K562 (cell line): ENCODE measurements around the gene FYB1. TPM values are rescaled to one million over a fixed set of nuclear protein-coding genes. Genes with fewer than 3 reads are reported as not detected.

Experiments
- ATAC-seq: fragments of 200-7000 bp; cut with Tn5 transposase; 3 replicates; pipeline ENCODE4 v1.9.1; 2020; ENCODE audit warnings: moderate library complexity
- BruUV-seq: library from RNA; stranded (reverse); fragments of 400-500 nt; replicated peaks from 2 replicates; lab custom pipeline; 2021; lab: Mats Ljungman, UMichigan
- CTCF ChIA-PET: fragments of 300-600 bp; formaldehyde crosslinking; extraction: SDS; loops from one replicate; lab custom pipeline; 2021; ENCODE audit warnings: low intra/inter-chr PET ratio; lab: Yijun Ruan, JAX
- POLR2A ChIA-PET: fragments of 300-600, 350-650 bp; sonication (Branson Sonifier 250); formaldehyde crosslinking; extraction: SDS; loops from one replicate; lab custom pipeline; 2021; ENCODE audit warnings: antibody characterized with exemption, inconsistent platforms; lab: Yijun Ruan, JAX
- DNase-seq, 4 experiments: peaks; one replicate each; pipeline versions ENCODE4 v3.0.0 to v3.0.0-alpha.2; 2011 to 2018; ENCODE audit warnings: low spot score in 3 of 4, mixed read lengths in 3 of 4; ENCODE audit errors: extremely low read depth in 1 of 4
- FAIRE-seq: peaks from 2 replicates; lab custom pipeline; 2011; peaks lifted over from hg19 to GRCh38; lab: Jason Lieb, UNC
- H2AFZ ChIP-seq: 2 replicates; pipeline ENCODE4 v1.6.0; 2011; ENCODE audit warnings: low read depth, low read length, control low read depth, inconsistent platforms
- H3K27ac ChIP-seq: fragments of 200-600 bp; 3 replicates; pipeline ENCODE4 v1.8.0; 2011; ENCODE audit warnings: low read depth, mild to moderate bottlenecking, control low read depth, inconsistent platforms, low read length, moderate library complexity, mixed read lengths; ENCODE audit errors: extremely low read depth
- H3K27me3 ChIP-seq, 2 experiments: fragments of 300-600 bp in 1 of 2; 2 replicates in 1 of 2; 3 replicates in 1 of 2; pipeline versions ENCODE4 v1.6.0 to v1.8.0; 2011; ENCODE audit warnings: inconsistent platforms in 2 of 2, low read length in 2 of 2, mild to moderate bottlenecking in 1 of 2, mixed read lengths in 1 of 2, moderate library complexity in 1 of 2; ENCODE audit not compliant: control insufficient read depth in 2 of 2, insufficient read depth in 2 of 2
- H3K36me3 ChIP-seq: fragments of 300-600 bp; 3 replicates; pipeline ENCODE4 v1.8.0; 2011; ENCODE audit warnings: mild to moderate bottlenecking, low read length, inconsistent platforms; ENCODE audit not compliant: control insufficient read depth, insufficient read depth
- H3K4me1 ChIP-seq, 2 experiments: fragments of 200-600 bp in 1 of 2; replicated peaks in 1 of 2; 2 replicates in 1 of 2; 3 replicates in 1 of 2; pipeline versions ENCODE4 v1.5.1 to v1.8.0; 2011; ENCODE audit warnings: inconsistent platforms in 2 of 2, low read length in 2 of 2, mild to moderate bottlenecking in 1 of 2, mixed read lengths in 1 of 2, moderate library complexity in 1 of 2; ENCODE audit not compliant: control insufficient read depth in 2 of 2, insufficient read depth in 2 of 2
- H3K4me2 ChIP-seq: 2 replicates; pipeline ENCODE4 v1.6.1; 2011; ENCODE audit warnings: low read length, control low read depth, inconsistent platforms, mixed read lengths; ENCODE audit not compliant: insufficient read depth
- H3K4me3 ChIP-seq: fragments of 200-600 bp; sonication (generic), shearing (Covaris generic); 2 replicates; pipeline ENCODE4 v1.5.1; 2016; ENCODE audit warnings: control low read depth, inconsistent platforms
- H3K79me2 ChIP-seq: fragments of 200-600 bp; 3 replicates; pipeline ENCODE4 v1.8.0; 2011; ENCODE audit warnings: low read length, inconsistent platforms; ENCODE audit not compliant: control insufficient read depth, insufficient read depth
- H3K9ac ChIP-seq, 2 experiments: 2 replicates each; pipeline versions ENCODE4 v1.6.0 to v1.6.1; 2011; ENCODE audit warnings: low read depth in 2 of 2, low read length in 2 of 2, control low read depth in 1 of 2, inconsistent platforms in 1 of 2, mild to moderate bottlenecking in 1 of 2, mixed read lengths in 1 of 2; ENCODE audit not compliant: insufficient read depth in 1 of 2
- H3K9me1 ChIP-seq: one replicate; pipeline ENCODE4 v1.6.0; 2011; ENCODE audit warnings: inconsistent platforms, mild to moderate bottlenecking, low read length, moderate library complexity; ENCODE audit not compliant: control insufficient read depth, insufficient read depth
- H3K9me3 ChIP-seq: replicated peaks from 2 replicates; pipeline ENCODE4 v1.5.1; 2011; ENCODE audit warnings: low read depth, low read length, inconsistent platforms; ENCODE audit not compliant: control insufficient read depth, insufficient read depth
- H4K20me1 ChIP-seq: replicated peaks from 2 replicates; pipeline ENCODE4 v1.6.1; 2011; ENCODE audit warnings: low read length, inconsistent platforms, mixed read lengths; ENCODE audit not compliant: control insufficient read depth, insufficient read depth
- PBX2 ChIP-seq, 2 experiments: IDR thresholded peaks in 1 of 2; conservative IDR thresholded peaks in 1 of 2; 2 replicates each; pipeline ENCODE4 v1.6.1; 2016; ENCODE audit warnings: low read depth in 2 of 2, mild to moderate bottlenecking in 1 of 2, missing compliant biosample characterization in 1 of 2, missing genetic modification characterization in 1 of 2, moderate library complexity in 1 of 2
- RFX5 ChIP-seq: IDR thresholded peaks from 2 replicates; pipeline ENCODE4 v1.6.1; 2011; ENCODE audit warnings: low read depth, mild to moderate bottlenecking, improper control_type of control experiment, low read length
- ZNF316 ChIP-seq: fragments of 450-650 bp; IDR thresholded peaks from 2 replicates; pipeline ENCODE4 v1.6.1; 2016
- ZNF592 ChIP-seq: fragments of 450-650 bp; IDR thresholded peaks from 2 replicates; pipeline ENCODE4 v1.6.1; 2017; ENCODE audit warnings: antibody characterized with exemption, mild to moderate bottlenecking
- WGBS: fragments of 100-300 bp; shearing (Covaris generic); methylation state at CpG from one replicate; pipeline ENCODE4 v1.1.6; 2016; ENCODE audit warnings: low coverage, mixed read lengths; ENCODE audit not compliant: insufficient coverage; ENCODE audit errors: missing lambda C conversion rate; 5-methylcytosine and 5-hydroxymethylcytosine counted together
- in situ Hi-C: fragments of 300-500 bp; cut with MboI; formaldehyde crosslinking; loops from 4 replicates; pipeline ENCODE4 v1.15.0; 2018; ENCODE audit warnings: inconsistent platforms, mixed read lengths
- intact Hi-C: fragments of 100-400 bp; cut with micrococcal nuclease; formaldehyde crosslinking; loops from 2 replicates; pipeline ENCODE4 v1.14.2; 2022
- polyA plus RNA-seq, 8 experiments: library from polyadenylated mRNA; depleted of rRNA in 4 of 8; stranded (reverse) in 5 of 8; unstranded in 3 of 8; fragments of >200 nt; fragmentation: Nextera tagmentation in 2 of 8; fragmentation: Illumina TruSeq in 1 of 8; extraction: Ambion mirVana in 2 of 8; extraction: Trizol in 1 of 8; gene quantifications; 2 replicates each; pipeline versions ENCODE4 v1.2.1 to v1.2.3, GENCODE V29; 2011 to 2014; ENCODE audit warnings: inconsistent platforms in 1 of 8, missing spikeins in 1 of 8
- total RNA-seq, 7 experiments: library from RNA; depleted of rRNA in 6 of 7; stranded (reverse); fragments of >200 nt in 6 of 7; fragmentation: Illumina TruSeq in 2 of 7; extraction: Trizol in 2 of 7; gene quantifications; 2 replicates each; pipeline versions ENCODE4 v1.2.1 to v1.2.3, GENCODE V29; 2011 to 2021; ENCODE audit warnings: low replicate concordance in 1 of 7
- TF ChIP-seq, protein P1 (sequence below): fragments of 200-400 bp; formaldehyde crosslinking; IDR thresholded peaks from 2 replicates; pipeline ENCODE4 v1.6.1; 2017; ENCODE audit warnings: mild to moderate bottlenecking, low read depth, low read length, moderate library complexity
- TF ChIP-seq, protein P2 (sequence below): fragments of 250-450 bp; sonication (Bioruptor Pico); IDR thresholded peaks from 2 replicates; pipeline ENCODE4 v1.4.0; 2020; ENCODE audit warnings: mild to moderate bottlenecking, moderate library complexity

The FYB1 gene
- total and polyA plus RNA-seq, 9 of the 15 experiments (the other 6 are each of a cell fraction or from before 2014, with no cell fraction given): 4.7 to 31.5 (median 9.7) TPM

DNA sequence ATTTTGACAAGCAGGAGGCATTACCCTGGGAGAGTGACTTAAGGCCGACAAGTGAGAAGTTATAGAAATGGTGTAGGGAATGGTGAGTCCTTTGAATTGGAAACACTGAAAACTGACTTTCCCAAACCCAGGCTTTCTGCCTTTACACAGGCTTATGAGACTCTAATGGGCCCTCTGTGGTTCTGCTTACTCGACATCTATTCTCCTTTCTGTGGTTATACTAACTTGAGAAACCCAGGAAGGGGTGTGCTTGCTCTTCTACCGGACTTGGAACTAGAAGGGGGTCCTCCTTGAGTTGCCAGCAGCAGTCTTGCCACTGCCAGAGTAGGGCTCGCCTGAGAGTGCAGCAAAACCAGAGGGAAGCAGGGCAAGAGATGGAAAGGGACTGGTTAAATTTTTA is 63.3 kb downstream of the FYB1 start:
- CTCF ChIA-PET: interaction anchor here (1.0 kb wide), 2 partner anchors 9 to 127 kb away, joined by 3 read pairs; no protein-coding TSS in a partner anchor
- no peak for DNase-seq
- TF ChIP-seq, protein P1, sequence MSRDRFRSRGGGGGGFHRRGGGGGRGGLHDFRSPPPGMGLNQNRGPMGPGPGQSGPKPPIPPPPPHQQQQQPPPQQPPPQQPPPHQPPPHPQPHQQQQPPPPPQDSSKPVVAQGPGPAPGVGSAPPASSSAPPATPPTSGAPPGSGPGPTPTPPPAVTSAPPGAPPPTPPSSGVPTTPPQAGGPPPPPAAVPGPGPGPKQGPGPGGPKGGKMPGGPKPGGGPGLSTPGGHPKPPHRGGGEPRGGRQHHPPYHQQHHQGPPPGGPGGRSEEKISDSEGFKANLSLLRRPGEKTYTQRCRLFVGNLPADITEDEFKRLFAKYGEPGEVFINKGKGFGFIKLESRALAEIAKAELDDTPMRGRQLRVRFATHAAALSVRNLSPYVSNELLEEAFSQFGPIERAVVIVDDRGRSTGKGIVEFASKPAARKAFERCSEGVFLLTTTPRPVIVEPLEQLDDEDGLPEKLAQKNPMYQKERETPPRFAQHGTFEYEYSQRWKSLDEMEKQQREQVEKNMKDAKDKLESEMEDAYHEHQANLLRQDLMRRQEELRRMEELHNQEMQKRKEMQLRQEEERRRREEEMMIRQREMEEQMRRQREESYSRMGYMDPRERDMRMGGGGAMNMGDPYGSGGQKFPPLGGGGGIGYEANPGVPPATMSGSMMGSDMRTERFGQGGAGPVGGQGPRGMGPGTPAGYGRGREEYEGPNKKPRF: no peak
- peak; percentile 39; the same call in 1 of the 2 replicates for TF ChIP-seq ZNF316
- no peak for TF ChIP-seq RFX5
- peak; percentile 38; the same call in 1 of the 2 replicates for TF ChIP-seq ZNF592
- no peak for TF ChIP-seq PBX2 (CRISPR knock-in tag; IDR thresholded peaks at IDR 0.05; ENCODE audit: low read depth)
- no peak for TF ChIP-seq PBX2 (tag; conservative IDR thresholded peaks at IDR 0.05; ENCODE audit: low read depth)
- TF ChIP-seq, protein P2, sequence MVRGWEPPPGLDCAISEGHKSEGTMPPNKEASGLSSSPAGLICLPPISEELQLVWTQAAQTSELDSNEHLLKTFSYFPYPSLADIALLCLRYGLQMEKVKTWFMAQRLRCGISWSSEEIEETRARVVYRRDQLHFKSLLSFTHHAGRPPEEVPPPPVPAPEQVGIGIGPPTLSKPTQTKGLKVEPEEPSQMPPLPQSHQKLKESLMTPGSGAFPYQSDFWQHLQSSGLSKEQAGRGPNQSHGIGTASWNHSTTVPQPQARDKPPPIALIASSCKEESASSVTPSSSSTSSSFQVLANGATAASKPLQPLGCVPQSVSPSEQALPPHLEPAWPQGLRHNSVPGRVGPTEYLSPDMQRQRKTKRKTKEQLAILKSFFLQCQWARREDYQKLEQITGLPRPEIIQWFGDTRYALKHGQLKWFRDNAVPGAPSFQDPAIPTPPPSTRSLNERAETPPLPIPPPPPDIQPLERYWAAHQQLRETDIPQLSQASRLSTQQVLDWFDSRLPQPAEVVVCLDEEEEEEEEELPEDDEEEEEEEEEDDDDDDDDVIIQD (CRISPR knock-in tag): no peak

More for the DNA sequence above, 63.3 kb downstream of the FYB1 start:
- BruUV-seq: no TSS peak
- in situ Hi-C loops (no loop called here), intact Hi-C loops (loop anchor here (5.0 kb wide), 1 partner anchor 46 kb away; no protein-coding TSS in a partner anchor)
- Histone ChIP-seq H3K27ac (peak overlapping the region; percentile 24; the same call in 1 of the 3 replicates), H4K20me1 (no peaks in the 10 kb centered on the region), H3K4me2 (no peak overlapping the region), H3K79me2 (no peaks in the 10 kb centered on the region), H3K9me1 (no peaks in the 10 kb centered on the region), H3K9me3 (no peaks in the 10 kb centered on the region), H2AFZ (peak overlapping the region; percentile 61), H3K4me1 (peaks cover 0 to 35% of the 10 kb centered on the region in 2 experiments; a peak in 4 of 5 replicates), H3K36me3 (no peaks in the 10 kb centered on the region; the same call in 2 of the 3 replicates), H3K4me3 (no peak overlapping the region), H3K27me3 (no peaks in the 10 kb centered on the region), H3K9ac (no peak overlapping the region)
- POLR2A ChIA-PET: interaction anchor here (1.1 to 2.1 kb wide), 3 partner anchors 8 to 40 kb away, joined by 3 to 6 read pairs (median 4); no protein-coding TSS in a partner anchor
- no peak for FAIRE-seq
- peak; percentile 11; the same call in 2 of the 3 replicates for ATAC-seq
- WGBS: 32% methylated on average over 4 of the region's 4 CpGs
